GM12865 (cell line): Measurements from ENCODE around the gene MYADML2.

ENCODE experiments used
- DNase-seq: peaks from one replicate; pipeline ENCODE4 v3.0.0; 2010; ENCODE audit warnings: low read depth
- H3K4me3 ChIP-seq: 2 replicates; pipeline ENCODE4 v1.5.1; 2011; ENCODE audit warnings: mild to moderate bottlenecking, low read depth, low read length, control low read depth
- TF ChIP-seq, protein P1 (sequence below): IDR thresholded peaks from 2 replicates; pipeline ENCODE4 v1.5.1; 2011; ENCODE audit warnings: low read length, control low read depth, low read depth, inconsistent platforms; ENCODE audit not compliant: insufficient read depth; ENCODE audit errors: missing control alignments

MYADML2 gene

DNA sequence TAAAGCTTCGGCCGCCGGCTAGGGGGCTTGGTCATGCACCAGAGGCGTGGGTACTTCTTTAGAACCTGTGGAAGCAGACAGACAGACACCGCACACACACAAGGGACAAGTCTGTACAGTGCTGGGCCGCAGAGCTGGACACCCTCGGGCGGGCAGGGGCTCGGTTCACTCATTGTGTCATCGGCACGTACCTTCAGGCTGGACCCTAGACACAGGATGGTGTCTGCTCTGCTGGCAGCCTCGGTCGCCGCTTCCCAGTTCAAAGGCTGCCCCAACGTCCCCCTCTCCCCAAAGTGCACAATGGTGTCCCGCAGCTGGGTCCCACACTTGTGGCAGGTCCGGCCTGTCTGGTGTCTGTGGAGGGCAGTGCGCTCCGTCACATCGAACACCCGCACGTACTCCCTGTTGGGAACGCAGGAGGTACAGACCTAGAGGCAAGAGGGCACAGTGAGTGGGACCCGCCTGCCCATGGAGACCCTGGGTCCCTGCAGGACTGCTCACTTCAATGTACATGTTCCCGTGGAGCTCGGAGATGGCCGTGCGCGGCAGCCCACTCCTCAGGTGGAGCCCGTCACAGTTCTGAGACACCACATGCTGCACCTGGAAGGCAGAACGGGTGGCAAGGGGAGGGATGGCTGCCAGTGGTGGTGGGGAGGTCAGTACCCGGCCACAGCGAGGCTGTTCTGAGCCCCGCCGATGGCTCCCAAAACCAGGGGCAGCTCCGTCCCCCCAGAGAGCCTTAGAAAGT, 32.8 kb downstream of the MYADML2 start:
- no peak for DNase-seq
- TF ChIP-seq, protein P1, sequence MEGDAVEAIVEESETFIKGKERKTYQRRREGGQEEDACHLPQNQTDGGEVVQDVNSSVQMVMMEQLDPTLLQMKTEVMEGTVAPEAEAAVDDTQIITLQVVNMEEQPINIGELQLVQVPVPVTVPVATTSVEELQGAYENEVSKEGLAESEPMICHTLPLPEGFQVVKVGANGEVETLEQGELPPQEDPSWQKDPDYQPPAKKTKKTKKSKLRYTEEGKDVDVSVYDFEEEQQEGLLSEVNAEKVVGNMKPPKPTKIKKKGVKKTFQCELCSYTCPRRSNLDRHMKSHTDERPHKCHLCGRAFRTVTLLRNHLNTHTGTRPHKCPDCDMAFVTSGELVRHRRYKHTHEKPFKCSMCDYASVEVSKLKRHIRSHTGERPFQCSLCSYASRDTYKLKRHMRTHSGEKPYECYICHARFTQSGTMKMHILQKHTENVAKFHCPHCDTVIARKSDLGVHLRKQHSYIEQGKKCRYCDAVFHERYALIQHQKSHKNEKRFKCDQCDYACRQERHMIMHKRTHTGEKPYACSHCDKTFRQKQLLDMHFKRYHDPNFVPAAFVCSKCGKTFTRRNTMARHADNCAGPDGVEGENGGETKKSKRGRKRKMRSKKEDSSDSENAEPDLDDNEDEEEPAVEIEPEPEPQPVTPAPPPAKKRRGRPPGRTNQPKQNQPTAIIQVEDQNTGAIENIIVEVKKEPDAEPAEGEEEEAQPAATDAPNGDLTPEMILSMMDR, result no peak
- H3K4me3 ChIP-seq, result no peak overlapping the region

DNA sequence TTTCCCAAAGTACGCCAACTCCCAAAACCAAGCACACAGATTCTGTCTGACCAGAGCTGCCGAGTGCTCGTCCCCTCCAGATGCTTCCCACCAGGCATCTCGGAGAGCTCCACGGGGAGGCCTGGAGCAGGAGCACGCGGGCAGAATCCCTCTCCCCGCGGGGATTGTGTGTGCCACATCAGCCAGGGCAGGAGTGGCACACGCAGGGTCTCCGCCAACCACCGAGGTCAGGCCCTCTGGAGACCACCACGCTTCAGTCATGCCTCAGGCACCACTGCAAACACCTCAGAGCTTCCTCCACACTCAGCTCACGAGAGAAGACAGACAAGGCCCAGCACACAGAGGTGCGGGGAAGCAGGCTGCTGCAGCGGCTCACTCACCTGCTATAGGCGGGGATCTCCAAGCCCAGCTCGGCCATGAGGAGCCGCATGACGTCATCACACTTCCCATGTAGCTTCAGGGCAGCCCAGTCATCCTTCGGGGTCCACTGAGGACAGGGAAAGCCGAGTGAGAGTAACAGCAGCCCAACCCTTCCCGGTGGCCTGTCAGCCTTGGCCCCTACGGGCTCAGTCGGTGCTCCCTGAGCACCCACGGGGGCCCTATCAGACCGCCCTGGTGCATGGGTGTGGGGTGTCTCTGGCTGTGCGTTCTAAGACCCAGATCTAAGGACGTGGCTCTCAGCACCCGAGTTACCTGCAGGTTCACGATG, 33.5 kb downstream of the MYADML2 start:
- TF ChIP-seq, protein P1, result no peak
- no peak for DNase-seq
- H3K4me3 ChIP-seq, result no peak overlapping the region

DNA sequence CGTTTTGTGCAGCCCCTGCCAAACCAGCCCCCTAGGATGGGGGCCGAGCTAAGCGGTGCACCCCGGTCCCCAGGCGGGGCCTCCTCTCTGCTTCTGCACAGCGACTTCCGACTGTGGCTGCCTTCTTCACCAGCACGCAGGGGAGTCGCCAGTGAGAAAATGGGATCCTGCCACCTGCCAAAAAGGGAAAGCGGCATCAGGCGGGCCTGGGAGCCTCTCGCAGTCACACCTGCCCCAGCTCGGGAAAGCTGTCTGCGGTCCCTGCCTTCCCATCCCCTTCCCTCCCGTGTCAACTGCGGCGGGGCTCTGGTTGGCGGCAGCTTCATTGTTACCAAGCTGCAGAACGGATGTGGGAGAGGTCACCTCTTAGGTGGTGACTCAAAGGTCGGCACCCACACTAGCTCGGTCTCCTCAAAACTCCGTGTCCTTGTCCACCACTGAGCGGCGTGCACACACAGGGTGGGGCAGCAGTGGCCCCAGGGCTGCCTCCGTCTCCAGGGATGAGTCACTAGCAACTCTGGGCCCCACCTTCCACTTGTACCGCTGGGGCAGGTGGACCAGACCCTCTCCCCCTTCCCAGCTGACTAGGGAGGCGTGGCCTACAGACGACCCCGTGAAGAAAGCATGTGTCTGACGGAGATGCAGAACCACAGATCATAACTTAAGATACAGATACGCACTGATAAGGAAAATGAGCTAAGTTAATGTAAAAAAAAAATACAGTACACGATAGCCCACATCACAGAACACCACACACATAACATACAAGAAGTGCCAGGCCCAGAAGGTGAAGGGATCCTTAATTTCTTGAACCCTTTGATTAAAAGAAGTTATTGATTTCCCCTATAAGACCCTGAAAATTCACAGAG, 34.4 kb downstream of the MYADML2 start:
- DNase-seq, result no peak

DNA sequence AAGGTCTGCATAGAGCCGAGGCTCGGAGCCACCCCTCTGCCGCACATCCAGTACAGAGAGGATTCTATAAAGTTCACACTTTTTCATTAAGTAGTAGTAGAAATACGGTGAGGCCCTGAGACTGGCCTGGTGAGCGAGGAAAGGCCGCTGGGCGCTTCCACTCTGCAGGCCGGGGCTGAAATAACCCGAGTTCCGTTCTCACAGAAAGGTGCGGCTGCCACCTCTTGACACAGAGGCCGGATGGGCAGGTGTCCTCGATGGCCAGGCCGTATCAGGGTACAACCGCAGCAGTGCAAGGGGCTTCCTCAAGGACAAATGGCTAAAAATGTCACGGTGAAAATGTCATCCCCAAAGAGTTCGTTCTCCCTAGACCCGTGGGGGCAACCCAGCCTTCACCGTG, 35.1 kb downstream of the MYADML2 start:
- TF ChIP-seq, protein P1, result no peak
- no peak overlapping the region for H3K4me3 ChIP-seq
- no peak for DNase-seq

More for the DNA sequence above, 34.4 kb downstream of the MYADML2 start:
- H3K4me3 ChIP-seq, result no peak overlapping the region
- TF ChIP-seq, protein P1, result no peak

DNA sequence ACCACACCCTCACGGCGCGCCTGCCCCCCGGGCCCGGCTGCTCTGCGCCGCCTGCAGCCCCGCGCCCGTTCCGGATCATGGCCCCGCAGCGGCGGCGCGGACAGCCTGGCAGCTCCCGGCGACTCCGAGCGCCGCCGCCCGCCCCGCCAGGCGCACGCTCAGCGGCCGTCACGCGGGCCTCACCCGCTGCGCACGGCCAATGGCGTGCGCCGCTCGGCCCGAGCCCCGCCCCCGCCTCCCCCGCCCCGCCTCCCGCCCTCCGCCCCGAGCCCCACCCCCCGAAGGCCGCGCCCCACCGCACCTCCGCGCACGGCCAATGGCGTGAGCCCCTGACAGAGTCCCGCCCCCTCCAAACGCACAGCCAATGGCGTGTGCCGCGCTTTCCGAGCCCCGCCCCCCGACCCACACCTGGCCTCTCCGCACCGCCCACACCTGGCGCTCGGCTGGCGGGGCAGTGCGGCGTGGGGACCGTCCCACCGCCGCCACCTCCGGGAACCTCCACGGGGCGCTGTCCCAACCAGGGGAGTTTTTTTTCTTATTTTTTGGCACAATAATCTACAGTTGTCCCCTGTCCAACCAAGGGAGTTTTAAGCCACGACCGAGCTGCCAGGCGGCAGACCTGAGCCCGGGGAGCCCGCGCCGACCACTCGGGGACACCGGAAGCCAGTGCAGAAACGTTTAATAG, 35.6 kb downstream of the MYADML2 start, which contains the start of gene PCYT2:
Gene PCYT2 (minus strand): TSS at position 123 of the 685 bp plus-strand sequence. CDS start 44 bp downstream, at position 79.
- H3K4me3 ChIP-seq, result peak within 1 kb of the TSS; percentile 82
- TF ChIP-seq, protein P1, result peak; percentile 5
- peak; percentile 94 for DNase-seq

DNA sequence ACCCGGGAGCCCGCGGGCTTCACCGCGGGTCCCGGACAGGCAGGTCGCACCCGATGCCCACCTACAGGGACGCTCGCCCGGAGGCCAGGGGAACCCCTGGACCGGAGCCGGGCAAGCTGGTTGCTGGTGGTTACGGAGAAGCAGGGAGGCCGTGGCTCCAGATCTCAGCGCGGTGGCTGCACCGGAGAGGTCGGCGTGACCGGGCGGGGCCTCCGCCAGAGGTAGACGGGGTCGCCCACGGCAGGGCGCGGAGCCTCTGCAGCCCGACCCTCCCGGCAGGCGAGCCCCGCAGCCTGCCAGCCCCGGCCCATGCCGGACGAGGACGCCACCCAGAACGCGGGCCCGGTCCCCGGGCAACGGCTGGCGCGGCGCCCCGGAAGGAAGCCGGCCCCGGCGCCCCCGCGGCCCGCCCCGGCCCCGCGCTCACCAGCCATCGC, 36.2 kb downstream of the MYADML2 start:
- H3K4me3 ChIP-seq, result peak overlapping the region; percentile 82
- DNase-seq, result no peak
- TF ChIP-seq, protein P1, result no peak
